GM23338 (cell line): ENCODE results near the gene MAD1L1.

Experiments
- CREB1 ChIP-seq: fragments of 250-450 bp; sonication (Bioruptor Pico); IDR thresholded peaks from 2 replicates; pipeline ENCODE4 v1.5.0; 2020; ENCODE audit warnings: low read depth, mild to moderate bottlenecking, moderate library complexity
- CTCF ChIP-seq, 2 experiments: fragments of 200-600 bp in 1 of 2; sonication (generic) in 1 of 2; conservative IDR thresholded peaks; 2 replicates each; pipeline versions ENCODE4 v1.5.1 to v1.6.1; 2016 to 2017; ENCODE audit warnings: antibody characterized with exemption in 2 of 2, low read depth in 2 of 2, mild to moderate bottlenecking in 2 of 2, moderate library complexity in 1 of 2
- EZH2 ChIP-seq: fragments of 200-600 bp; sonication (generic); IDR thresholded peaks from one replicate; pipeline ENCODE4 v1.8.0; 2017; ENCODE audit warnings: antibody characterized with exemption, mild to moderate bottlenecking, low read depth; ENCODE audit not compliant: unreplicated experiment
- EZH2phosphoT487 ChIP-seq: fragments of 200-600 bp; sonication (generic); IDR thresholded peaks from one replicate; pipeline ENCODE4 v1.8.1; 2018; ENCODE audit warnings: antibody characterized with exemption; ENCODE audit not compliant: unreplicated experiment
- POLR2AphosphoS5 ChIP-seq: IDR thresholded peaks from 2 replicates; pipeline ENCODE4 v1.6.1; 2016; ENCODE audit warnings: antibody characterized with exemption, low read depth
- REST ChIP-seq: IDR thresholded peaks from one replicate; pipeline ENCODE4 v1.6.1; 2018; ENCODE audit warnings: antibody characterized with exemption; ENCODE audit not compliant: unreplicated experiment
- STAT1 ChIP-seq: IDR thresholded peaks from one replicate; pipeline ENCODE4 v1.6.1; 2016; ENCODE audit warnings: antibody characterized with exemption; ENCODE audit not compliant: unreplicated experiment
- ZNF114 ChIP-seq: fragments of 250-450 bp; sonication (Bioruptor Pico); IDR thresholded peaks from 2 replicates; pipeline ENCODE4 v1.5.0; 2020; ENCODE audit warnings: mild to moderate bottlenecking, moderate library complexity
- ZNF462 ChIP-seq: fragments of 250-450 bp; sonication (Bioruptor Pico); IDR thresholded peaks from 2 replicates; pipeline ENCODE4 v1.5.0; 2020; ENCODE audit warnings: mild to moderate bottlenecking, moderate library complexity

GRCh38 chr7:1925973-1926907, 306.5 kb downstream of the MAD1L1 start:
- TF ChIP-seq POLR2AphosphoS5 (no peak), CREB1 (CRISPR knock-in tag) (no peak), CTCF (conservative IDR thresholded peaks at IDR 0.05; ENCODE audit: low read depth in 2 of 2) (no peak), ZNF114 (CRISPR knock-in tag) (no peak), EZH2 (no peak), EZH2phosphoT487 (no peak), ZNF462 (CRISPR knock-in tag) (no peak), STAT1 (no peak), REST (no peak)
